Activated CD4-positive, alpha-beta memory T cell treated with anti-CD3 and anti-CD28 coated beads, Interleukin-2, amount 10 ng/mL, durations not matched to agents 7 days and 5 days (primary cell): ENCODE results near the gene ZNF688. TPM values are rescaled to one million over a fixed set of nuclear protein-coding genes. Genes with fewer than 3 reads are reported as not detected.
"Not testable (repeated sequence)": the region's sequence is repeated elsewhere in the genome, so short reads cannot be mapped to it uniquely, and the experiment has no call there.

Experiments used
- CTCF ChIA-PET: fragments of 350-600 bp; sonication (Branson Sonifier 250); formaldehyde crosslinking; loops from one replicate; lab custom pipeline; 2021; ENCODE audit warnings: antibody characterized with exemption, inconsistent platforms; lab: Charles Lee
- POLR2A ChIA-PET: fragments of 350-600 bp; sonication (Branson Sonifier 250); formaldehyde crosslinking; loops from one replicate; lab custom pipeline; 2021; ENCODE audit warnings: antibody characterized with exemption; lab: Charles Lee
- DNase-seq: peaks from one replicate; pipeline ENCODE4 v3.0.0-alpha.2; 2020
- H3K27ac Mint-ChIP-seq: one replicate; pipeline ENCODE4 v1.8.0; 2021; ENCODE audit warnings: mild to moderate bottlenecking, mixed read lengths
- H3K27me3 Mint-ChIP-seq: one replicate; pipeline ENCODE4 v1.8.0; 2021; ENCODE audit warnings: mixed read lengths
- H3K36me3 Mint-ChIP-seq: one replicate; pipeline ENCODE4 v1.8.0; 2021; ENCODE audit warnings: low read depth, mixed read lengths
- H3K4me1 Mint-ChIP-seq: one replicate; pipeline ENCODE4 v1.8.0; 2021; ENCODE audit warnings: mixed read lengths
- H3K4me3 Mint-ChIP-seq: one replicate; pipeline ENCODE4 v1.8.0; 2021; ENCODE audit warnings: mild to moderate bottlenecking, mixed read lengths
- H3K9me3 Mint-ChIP-seq: one replicate; pipeline ENCODE4 v1.8.0; 2021; ENCODE audit warnings: mixed read lengths
- total RNA-seq, 2 experiments: library from RNA; stranded (reverse); gene quantifications; one replicate each; pipeline ENCODE4 v1.2.3, GENCODE V29; 2021

Gene ZNF688
- total RNA-seq, 2 experiments from 2014 or later: 19.2 to 22.8 TPM

GRCh38 chr16:30527635-30528178 is 43.8 kb downstream of the ZNF688 start:
- no peaks in the 10 kb centered on the region for H3K9me3 Mint-ChIP-seq
- peaks cover 17% of the 10 kb centered on the region for H3K36me3 Mint-ChIP-seq
- H3K27ac Mint-ChIP-seq: peak overlapping the region; percentile 67
- H3K27me3 Mint-ChIP-seq: no peaks in the 10 kb centered on the region
- peaks cover 40% of the 10 kb centered on the region for H3K4me1 Mint-ChIP-seq
- DNase-seq: no peak
- peak overlapping the region; percentile 78 for H3K4me3 Mint-ChIP-seq
- CTCF ChIA-PET: interaction anchor here (0.8 to 4.2 kb wide), 6 partner anchors 8 to 102 kb away, joined by 3 to 18 read pairs (median 4); partner anchors contain the start of genes DCTPP1, ZNF688, ZNF747 and ZNF764
- POLR2A ChIA-PET: interaction anchor here (0.6 to 3.9 kb wide), 17 partner anchors 8 to 131 kb away, joined by 3 to 20 read pairs (median 4); partner anchors contain the start of genes DCTPP1, FBRS, ITGAL and ZNF688

GRCh38 chr16:30526823-30527634 is 44.5 kb downstream of the ZNF688 start:
- Mint-ChIP-seq H3K27ac (peak overlapping the region; percentile 67), H3K4me3 (peak overlapping the region; percentile 78), H3K9me3 (no peaks in the 10 kb centered on the region), H3K4me1 (peaks cover 40% of the 10 kb centered on the region), H3K27me3 (no peaks in the 10 kb centered on the region), H3K36me3 (peaks cover 19% of the 10 kb centered on the region)
- DNase-seq: peak; percentile 97
- ChIA-PET POLR2A (interaction anchor here (0.6 to 3.9 kb wide), 15 partner anchors 9 to 132 kb away, joined by 3 to 15 read pairs (median 4); partner anchors contain the start of genes DCTPP1, FBRS, ITGAL and ZNF688), CTCF (interaction anchor here (0.8 to 4.2 kb wide), 4 partner anchors 9 to 102 kb away, joined by 4 to 18 read pairs (median 6); partner anchors contain the start of genes ZNF747 and ZNF764)

- Mint-ChIP-seq H3K36me3 (peaks cover 19% of the 10 kb centered on the region), H3K4me3 (peak within 1 kb of the TSS; percentile 78), H3K4me1 (peaks cover 39% of the 10 kb centered on the region), H3K27me3 (no peaks in the 10 kb centered on the region), H3K27ac (peak within 1 kb of the TSS; percentile 67), H3K9me3 (no peaks in the 10 kb centered on the region)
- no peak for DNase-seq
- POLR2A ChIA-PET: interaction anchor here (0.8 to 3.9 kb wide), 12 partner anchors 8 to 109 kb away, joined by 3 to 15 read pairs (median 4); partner anchors contain the start of genes ZNF688, ZNF689, ZNF747 and ZNF764
- CTCF ChIA-PET: interaction anchor here (0.9 to 1.2 kb wide), 4 partner anchors 9 to 103 kb away, joined by 3 to 8 read pairs (median 5); partner anchors contain the start of genes DCTPP1 and ZNF747
Observed at GRCh38 chr16:30526137-30526822, 45.2 kb downstream of the ZNF688 start, which contains the start of gene ZNF768. Gene ZNF768, minus strand, starts transcription at chr16:30526566. Its CDS starts 153 bp downstream, at chr16:30526413.

- Mint-ChIP-seq H3K4me1 (peaks cover 35% of the 10 kb centered on the region), H3K27me3 (no peaks in the 10 kb centered on the region), H3K9me3 (no peaks in the 10 kb centered on the region), H3K27ac (peak overlapping the region; percentile 55), H3K36me3 (peaks cover 15% of the 10 kb centered on the region), H3K4me3 (peak overlapping the region; percentile 71)
- ChIA-PET POLR2A (interaction anchor here (1.0 to 2.0 kb wide), 7 partner anchors 9 to 108 kb away, joined by 3 to 12 read pairs (median 4); partner anchors contain the start of genes ZNF688, ZNF747 and ZNF764), CTCF (interaction anchor here (0.9 to 1.1 kb wide), 3 partner anchors 10 to 103 kb away, joined by 3 to 5 read pairs (median 5); partner anchors contain the start of gene DCTPP1)
- DNase-seq: no peak
Observed at GRCh38 chr16:30525844-30526136, 45.7 kb downstream of the ZNF688 start.

- Mint-ChIP-seq H3K36me3 (peaks cover 22% of the 10 kb centered on the region), H3K4me1 (peaks cover 26% of the 10 kb centered on the region), H3K9me3 (no peaks in the 10 kb centered on the region), H3K27ac (no peak overlapping the region), H3K4me3 (peak overlapping the region; percentile 43), H3K27me3 (no peaks in the 10 kb centered on the region)
- ChIA-PET CTCF (interaction anchor here (0.9 to 1.2 kb wide), 5 partner anchors 11 to 104 kb away, joined by 3 to 5 read pairs (median 3); partner anchors contain the start of gene DCTPP1), POLR2A (interaction anchor here (0.7 to 2.4 kb wide), 17 partner anchors 8 to 107 kb away, joined by 3 to 12 read pairs (median 3); partner anchors contain the start of genes DCTPP1, ZNF688, ZNF747 and ZNF764)
- DNase-seq: no peak
Observed at GRCh38 chr16:30524575-30525568, 46.6 kb downstream of the ZNF688 start.

- peaks cover 31% of the 10 kb centered on the region for H3K36me3 Mint-ChIP-seq
- H3K9me3 Mint-ChIP-seq: no peaks in the 10 kb centered on the region
- POLR2A ChIA-PET: interaction anchor here (0.7 to 2.4 kb wide), 10 partner anchors 10 to 94 kb away, joined by 3 to 15 read pairs (median 4); partner anchors contain the start of genes DCTPP1 and ZNF747
- peak overlapping the region; percentile 7 for H3K4me3 Mint-ChIP-seq
- CTCF ChIA-PET: interaction anchor here (1.0 to 1.2 kb wide), 2 partner anchors 75 to 77 kb away, joined by 3 read pairs; no protein-coding TSS in a partner anchor
- H3K27ac Mint-ChIP-seq: no peak overlapping the region
- no peaks in the 10 kb centered on the region for H3K27me3 Mint-ChIP-seq
- H3K4me1 Mint-ChIP-seq: peaks cover 25% of the 10 kb centered on the region
- no peak for DNase-seq
Observed at GRCh38 chr16:30523768-30524574, 47.5 kb downstream of the ZNF688 start.

GRCh38 chr16:30522702-30523463 is 48.6 kb downstream of the ZNF688 start:
- Mint-ChIP-seq H3K27ac (peak overlapping the region; percentile 62), H3K4me1 (peaks cover 23% of the 10 kb centered on the region), H3K36me3 (peaks cover 41% of the 10 kb centered on the region)
- not testable (repeated sequence) for DNase-seq, H3K4me3 Mint-ChIP-seq, H3K27me3 Mint-ChIP-seq, H3K9me3 Mint-ChIP-seq
- CTCF ChIA-PET: interaction anchor here (1.6 kb wide), 1 partner anchor 93 kb away, joined by 3 read pairs; no protein-coding TSS in a partner anchor
- POLR2A ChIA-PET: interaction anchor here (0.7 to 2.4 kb wide), 13 partner anchors 9 to 151 kb away, joined by 3 to 15 read pairs (median 4); partner anchors contain the start of genes ZNF747 and ZNF764

GRCh38 chr16:30521873-30522641 is 49.5 kb downstream of the ZNF688 start:
- H3K36me3 Mint-ChIP-seq: peaks cover 49% of the 10 kb centered on the region
- peak overlapping the region; percentile 59 for H3K27ac Mint-ChIP-seq
- H3K9me3 Mint-ChIP-seq: no peaks in the 10 kb centered on the region
- DNase-seq: no peak
- POLR2A ChIA-PET: interaction anchor here (0.7 to 1.9 kb wide), 12 partner anchors 8 to 151 kb away, joined by 3 to 15 read pairs (median 4); partner anchors contain the start of genes ZNF747 and ZNF764
- CTCF ChIA-PET: interaction anchor here (1.6 kb wide), 1 partner anchor 94 kb away, joined by 3 read pairs; no protein-coding TSS in a partner anchor
- peaks cover 20% of the 10 kb centered on the region for H3K4me1 Mint-ChIP-seq
- peak overlapping the region; percentile 2 for H3K4me3 Mint-ChIP-seq
- no peaks in the 10 kb centered on the region for H3K27me3 Mint-ChIP-seq

GRCh38 chr16:30521476-30521872 is 50.0 kb downstream of the ZNF688 start:
- POLR2A ChIA-PET: interaction anchor here (1.8 kb wide), 1 partner anchor 10 kb away, joined by 11 read pairs; no protein-coding TSS in a partner anchor
- no peak overlapping the region for H3K4me3 Mint-ChIP-seq

More at GRCh38 chr16:30521476-30521872, 50.0 kb downstream of the ZNF688 start:
- H3K27me3 Mint-ChIP-seq: no peaks in the 10 kb centered on the region
- CTCF ChIA-PET: no interaction called here
- no peak overlapping the region for H3K27ac Mint-ChIP-seq
- no peaks in the 10 kb centered on the region for H3K9me3 Mint-ChIP-seq
- peaks cover 20% of the 10 kb centered on the region for H3K4me1 Mint-ChIP-seq
- H3K36me3 Mint-ChIP-seq: peaks cover 54% of the 10 kb centered on the region
- DNase-seq: no peak
